Measurements from ENCODE around the gene DBX2.
"Not testable (repeated sequence)": the region's sequence is repeated elsewhere in the genome, so short reads cannot be mapped to it uniquely, and the experiment has no call there.

The DBX2 gene

DNA sequence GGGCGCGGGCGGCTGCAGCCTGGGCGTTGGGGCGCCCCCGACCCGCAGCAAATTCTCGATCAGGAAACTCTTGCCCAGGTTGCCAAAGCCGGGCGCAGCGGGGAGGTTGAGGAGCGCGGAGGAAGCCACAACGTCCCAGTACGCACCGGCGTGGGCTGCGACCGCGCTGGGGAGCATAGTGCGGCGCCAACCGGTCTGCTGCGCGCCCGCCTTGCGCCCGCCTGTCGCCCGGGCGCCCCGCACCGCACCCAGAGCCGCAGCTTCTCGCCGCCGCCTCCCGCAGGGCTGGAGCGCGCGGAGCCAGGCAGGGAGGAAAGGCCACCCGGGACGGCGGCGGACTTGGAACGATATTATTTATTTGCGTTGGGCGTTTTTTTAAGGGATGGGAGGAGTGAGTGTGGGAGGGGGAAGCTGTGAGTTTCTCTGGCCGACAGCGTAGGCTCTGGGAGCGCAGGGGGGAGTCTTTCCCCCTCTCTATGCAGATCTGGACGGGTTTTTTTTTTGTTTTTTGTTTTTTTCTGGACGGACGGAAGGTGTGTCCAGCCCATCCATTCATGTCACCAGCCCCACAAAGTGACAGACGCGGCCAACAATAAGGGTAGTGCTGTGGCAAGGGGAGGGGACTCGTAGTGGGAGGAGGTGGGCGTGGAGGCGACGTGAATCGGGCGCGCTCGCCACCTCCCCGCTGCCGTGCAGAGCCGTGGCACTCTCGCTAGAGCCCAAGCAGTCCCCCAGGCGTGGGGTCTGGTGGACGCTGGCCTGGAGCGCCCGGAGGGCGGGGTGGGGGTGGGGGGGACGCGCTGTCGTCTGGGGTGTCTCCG, at the start of gene DBX2:
TSS of gene DBX2 (minus strand) at position 349 of the 821 bp plus-strand sequence. CDS start at position 177, 172 bp downstream.
- DNase-seq (ENCODE audit: low spot score), result peak; percentile 32

- DNase-seq (ENCODE audit: low spot score), result no peak
These were observed 47.9 kb upstream of the DBX2 start for GRCh38 chr12:45098766-45099165.

GRCh38 chr12:45095417-45095816, 44.5 kb upstream of the DBX2 start:
- not testable (repeated sequence) for DNase-seq (ENCODE audit: low spot score)

DNA sequence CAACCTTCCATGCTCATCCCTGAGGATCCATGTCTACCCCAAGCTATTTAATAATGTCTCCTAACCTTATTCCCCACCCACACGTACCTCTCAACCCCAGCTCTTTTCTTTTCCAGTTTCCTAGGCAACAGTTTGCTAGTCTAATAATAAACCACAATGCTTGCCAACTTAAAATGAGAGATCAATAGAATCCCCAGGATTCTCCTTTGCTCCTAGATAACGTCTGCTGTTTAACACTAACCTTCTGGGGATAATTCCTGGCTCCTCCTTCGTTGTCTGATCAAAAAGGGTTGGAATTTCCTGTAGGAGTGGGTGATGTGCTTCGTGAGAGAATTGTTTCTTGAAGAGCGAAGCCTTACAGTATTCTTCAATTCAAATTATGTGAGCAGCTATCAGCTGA, 42.2 kb upstream of the DBX2 start:
- DNase-seq (ENCODE audit: low spot score), result no peak

- no peak for DNase-seq (ENCODE audit: low spot score)
These were observed 38.6 kb upstream of the DBX2 start for GRCh38 chr12:45089411-45090075.

DNA sequence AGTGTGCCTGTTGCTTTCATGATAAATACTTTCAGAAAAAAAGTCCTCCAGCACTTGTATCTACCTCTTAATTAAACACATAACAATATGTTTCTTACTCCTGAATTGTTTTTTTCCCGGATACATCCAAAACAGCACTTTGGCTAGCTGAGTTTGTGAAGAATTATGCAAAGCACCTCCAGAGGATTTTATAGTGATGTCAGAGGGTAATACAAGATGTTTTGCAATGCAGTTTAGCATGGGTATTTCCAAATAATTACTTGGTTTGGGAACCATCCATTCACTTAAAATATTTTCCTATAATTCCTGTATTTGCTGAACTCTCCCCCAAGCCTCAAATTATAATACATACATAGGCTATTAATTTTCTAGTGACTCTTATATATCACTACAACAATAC, 37.7 kb upstream of the DBX2 start:
- no peak for DNase-seq (ENCODE audit: low spot score)

GRCh38 chr12:45084248-45084647, 33.3 kb upstream of the DBX2 start:
- not testable (repeated sequence) for DNase-seq (ENCODE audit: low spot score)

DNA sequence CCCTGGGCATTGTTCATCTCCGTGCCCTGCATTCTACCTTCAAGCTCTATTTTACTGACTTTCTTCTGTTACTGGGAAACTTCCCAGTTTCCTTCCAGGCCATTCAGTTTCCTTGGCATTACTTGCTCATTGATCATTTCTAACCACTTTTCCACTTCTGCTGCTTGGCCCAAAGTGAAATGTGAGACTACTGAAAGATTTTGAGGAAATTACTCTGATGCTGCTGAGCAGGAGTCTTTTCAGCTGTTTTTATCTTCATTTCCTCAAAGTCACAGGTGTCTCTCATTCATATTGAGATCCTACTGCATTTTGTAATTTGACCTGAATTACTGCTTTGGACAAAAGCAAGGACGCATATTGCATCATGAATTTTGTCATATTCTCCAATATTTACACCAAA, 26.4 kb upstream of the DBX2 start:
- no peak for DNase-seq (ENCODE audit: low spot score)

- no peak for DNase-seq (ENCODE audit: low spot score)
These were observed 25.6 kb upstream of the DBX2 start for GRCh38 chr12:45076417-45077026.

DNA sequence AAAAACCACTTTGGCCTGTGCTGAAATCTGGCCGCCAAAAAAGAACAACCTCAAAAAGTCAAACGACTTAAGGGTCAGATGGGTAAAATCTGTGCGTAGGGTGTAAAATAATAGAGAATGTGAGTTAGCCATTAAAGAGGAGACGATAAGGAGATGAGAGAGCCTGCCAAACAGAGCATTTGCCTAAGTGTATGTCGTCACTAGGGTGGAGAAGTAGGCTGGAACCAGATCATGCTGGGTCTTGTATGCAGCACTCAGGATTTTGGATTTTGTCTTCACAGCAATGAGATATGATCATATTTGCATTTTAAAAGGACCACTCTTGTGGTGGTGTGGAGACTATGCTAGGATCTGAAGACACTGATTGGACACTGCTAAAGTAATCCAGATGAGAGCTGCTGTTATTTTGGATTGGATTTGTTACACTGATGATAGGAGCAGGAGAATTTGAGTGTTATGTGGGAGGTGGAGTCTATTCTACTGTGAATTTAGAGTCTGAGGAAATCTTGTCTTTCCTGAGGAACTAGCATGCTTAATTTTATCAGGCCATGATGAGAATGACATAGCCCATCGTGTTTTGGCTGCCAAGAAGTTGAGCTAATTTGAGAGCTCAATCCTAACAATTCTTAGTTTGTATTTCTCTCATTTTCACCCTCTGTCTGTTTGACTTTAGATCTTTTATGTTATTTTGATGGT, 24.8 kb upstream of the DBX2 start:
- DNase-seq (ENCODE audit: low spot score), result no peak

DNA sequence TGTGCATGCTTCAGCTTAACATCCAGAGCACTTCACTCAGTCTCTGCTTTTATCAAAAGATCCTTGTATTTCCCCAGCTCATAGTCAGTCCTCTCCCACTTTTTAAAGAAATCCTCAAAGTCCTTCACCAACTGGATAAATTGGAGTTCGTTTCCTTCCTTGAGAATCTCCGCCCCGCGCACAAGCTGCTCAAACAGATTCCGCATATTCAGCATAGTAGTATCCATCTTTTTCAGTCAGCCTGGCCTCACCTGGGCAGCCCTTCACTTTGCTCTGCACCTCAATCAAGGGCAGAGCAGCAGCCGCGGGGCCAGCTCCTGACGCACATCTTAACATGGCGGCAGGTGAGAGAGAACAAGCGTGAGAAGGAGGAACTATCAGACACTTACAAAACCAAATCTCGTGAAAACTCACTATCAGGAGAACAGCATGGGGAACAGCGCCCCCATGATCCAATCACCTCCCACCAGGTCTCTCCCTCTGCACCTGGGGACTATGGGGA, 14.3 kb upstream of the DBX2 start:
- DNase-seq (ENCODE audit: low spot score), result no peak

- DNase-seq (ENCODE audit: low spot score), result no peak
These were observed 10.1 kb upstream of the DBX2 start for GRCh38 chr12:45060976-45061375.

DNA sequence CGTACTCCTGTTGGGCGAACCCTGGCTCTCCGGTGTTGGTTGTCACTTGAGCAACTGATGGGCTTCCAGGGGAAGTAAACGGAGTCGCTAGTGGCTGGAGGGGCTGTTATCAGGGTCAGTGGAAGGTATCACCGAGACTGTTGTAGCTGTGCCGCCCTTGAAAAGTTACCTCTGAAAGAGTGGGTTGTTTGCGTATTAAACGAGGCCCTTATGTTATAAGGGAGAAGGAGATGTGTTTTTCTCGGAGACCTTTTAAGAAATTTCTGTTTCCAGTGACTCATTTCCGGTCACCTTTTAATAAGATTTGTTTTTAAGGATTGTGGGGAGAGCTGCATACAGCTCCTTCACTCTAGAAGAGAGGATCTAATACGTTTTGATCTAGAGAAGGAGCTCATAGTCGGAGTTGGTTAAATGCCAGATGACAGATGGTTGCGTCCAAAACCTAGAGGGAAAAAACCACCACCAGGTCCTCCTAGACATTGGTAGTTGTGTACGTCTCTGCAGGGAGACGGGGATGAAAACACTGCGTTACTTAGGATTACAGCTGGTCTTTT, 750 bp upstream of the DBX2 start:
- DNase-seq (ENCODE audit: low spot score), result no peak

- no peak for DNase-seq (ENCODE audit: low spot score)
These were observed 768 bp downstream of the DBX2 start for GRCh38 chr12:45049912-45050750.

GRCh38 chr12:45042599-45042998, 8.3 kb downstream of the DBX2 start:
- DNase-seq (ENCODE audit: low spot score), result no peak

GRCh38 chr12:45040977-45041376, 9.9 kb downstream of the DBX2 start:
- no peak for DNase-seq (ENCODE audit: low spot score)

GRCh38 chr12:45039757-45040156, 11.1 kb downstream of the DBX2 start:
- DNase-seq (ENCODE audit: low spot score), result no peak

DNA sequence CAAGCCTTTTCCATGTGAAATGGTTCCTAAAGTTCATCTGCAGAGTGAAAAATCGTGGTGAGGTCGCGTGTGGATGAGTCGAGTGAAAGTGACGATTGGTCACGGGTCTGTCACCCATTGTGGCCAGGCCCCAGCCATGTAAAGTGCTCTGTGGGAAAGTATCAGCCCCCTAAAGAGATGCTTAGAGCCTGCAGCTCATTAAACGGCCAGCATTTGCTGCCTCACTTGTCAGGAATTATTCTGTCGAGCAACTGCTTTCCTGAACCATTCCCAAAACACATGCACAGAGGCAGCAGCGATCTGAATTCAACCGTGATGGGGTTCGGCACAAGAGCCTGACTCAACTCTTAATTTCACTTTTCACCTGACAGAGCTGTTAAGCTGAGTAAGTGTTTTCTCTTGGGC, 16.0 kb downstream of the DBX2 start:
- DNase-seq (ENCODE audit: low spot score), result no peak

GRCh38 chr12:45017916-45018315, 33.0 kb downstream of the DBX2 start:
- DNase-seq (ENCODE audit: low spot score), result no peak

GRCh38 chr12:45014396-45014795, 36.5 kb downstream of the DBX2 start:
- no peak for DNase-seq (ENCODE audit: low spot score)

- DNase-seq (ENCODE audit: low spot score), result no peak
These were observed 38.1 kb downstream of the DBX2 start for GRCh38 chr12:45012749-45013148.
